SK-N-MC (cell line): ENCODE data around the gene CPAMD8.

Experiments used
- DNase-seq: peaks from one replicate; pipeline ENCODE4 v3.0.0-alpha.2; 2011; ENCODE audit warnings: low read depth, low spot score
- H3K27ac ChIP-seq: fragments of 200-600 bp; sonication (generic); 2 replicates; pipeline ENCODE4 v1.5.1; 2016; ENCODE audit warnings: mixed run types
- H3K36me3 ChIP-seq: fragments of 200-600 bp; sonication (generic); 2 replicates; pipeline ENCODE4 v1.6.1; 2017; ENCODE audit warnings: antibody characterized with exemption, low read length, mixed read lengths; ENCODE audit not compliant: insufficient read depth
- H3K4me3 ChIP-seq: fragments of 200-600 bp; sonication (generic); 2 replicates; pipeline ENCODE4 v1.5.1; 2016
- H3K9ac ChIP-seq: fragments of 200-600 bp; sonication (generic); 2 replicates; pipeline ENCODE4 v1.8.0; 2017; ENCODE audit warnings: mixed run types, mixed read lengths; ENCODE audit not compliant: insufficient read length
- H3K9me3 ChIP-seq: fragments of 200-600 bp; sonication (generic); 2 replicates; pipeline ENCODE4 v1.6.1; 2017; ENCODE audit warnings: low read depth, mild to moderate bottlenecking, antibody characterized with exemption, low read length, moderate library complexity, mixed read lengths
- EZH2 ChIP-seq: fragments of 200-600 bp; sonication (generic); IDR thresholded peaks from one replicate; pipeline ENCODE4 v1.6.1; 2017; ENCODE audit warnings: antibody characterized with exemption
- FOXP2 ChIP-seq: optimal IDR thresholded peaks from 2 replicates; pipeline ENCODE3; 2011; ENCODE audit warnings: mild to moderate bottlenecking, moderate library complexity; ENCODE audit not compliant: insufficient read depth; ENCODE audit errors: extremely low read length, control extremely low read depth
- POLR2AphosphoS5 ChIP-seq: IDR thresholded peaks from 2 replicates; pipeline ENCODE4 v1.6.1; 2012; ENCODE audit warnings: mild to moderate bottlenecking, low read depth, low read length, borderline replicate concordance

CPAMD8 gene

DNA sequence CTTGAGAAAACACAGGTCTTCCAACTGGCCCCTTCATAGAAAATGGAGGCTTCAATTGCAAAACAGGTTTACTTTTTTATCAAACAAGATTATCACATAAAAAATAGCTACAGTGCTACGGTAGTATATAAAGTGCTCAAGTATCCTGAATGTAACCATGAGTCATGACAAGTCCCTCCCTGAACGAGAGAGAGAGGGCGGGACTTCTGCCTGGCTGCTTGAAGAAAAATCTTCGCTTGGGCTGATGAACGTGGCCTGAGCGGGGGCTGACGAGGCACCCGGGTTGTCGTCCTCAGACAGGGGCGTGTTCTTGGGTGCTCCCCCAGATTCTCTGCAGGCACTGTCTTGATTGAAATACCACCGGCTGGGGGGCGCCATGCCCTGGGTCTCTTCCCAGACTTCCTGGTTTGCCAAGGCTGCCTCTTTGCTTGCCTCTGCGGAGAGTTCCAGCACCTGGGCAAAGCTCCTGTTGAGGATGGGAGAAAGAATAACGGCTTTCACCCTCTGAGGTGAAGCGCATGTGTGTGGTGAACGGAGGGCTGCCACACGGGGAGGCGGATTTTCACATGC is 23.2 kb upstream of the CPAMD8 start:
- DNase-seq = no peak
- H3K27ac ChIP-seq = no peak overlapping the region
- H3K9ac ChIP-seq = no peak overlapping the region
- H3K36me3 ChIP-seq = peaks cover 34% of the 10 kb centered on the region
- no peaks in the 10 kb centered on the region for H3K9me3 ChIP-seq
- TF ChIP-seq POLR2AphosphoS5 = no peak
- TF ChIP-seq EZH2 = no peak
- no peak for TF ChIP-seq FOXP2
- H3K4me3 ChIP-seq = no peak overlapping the region

DNA sequence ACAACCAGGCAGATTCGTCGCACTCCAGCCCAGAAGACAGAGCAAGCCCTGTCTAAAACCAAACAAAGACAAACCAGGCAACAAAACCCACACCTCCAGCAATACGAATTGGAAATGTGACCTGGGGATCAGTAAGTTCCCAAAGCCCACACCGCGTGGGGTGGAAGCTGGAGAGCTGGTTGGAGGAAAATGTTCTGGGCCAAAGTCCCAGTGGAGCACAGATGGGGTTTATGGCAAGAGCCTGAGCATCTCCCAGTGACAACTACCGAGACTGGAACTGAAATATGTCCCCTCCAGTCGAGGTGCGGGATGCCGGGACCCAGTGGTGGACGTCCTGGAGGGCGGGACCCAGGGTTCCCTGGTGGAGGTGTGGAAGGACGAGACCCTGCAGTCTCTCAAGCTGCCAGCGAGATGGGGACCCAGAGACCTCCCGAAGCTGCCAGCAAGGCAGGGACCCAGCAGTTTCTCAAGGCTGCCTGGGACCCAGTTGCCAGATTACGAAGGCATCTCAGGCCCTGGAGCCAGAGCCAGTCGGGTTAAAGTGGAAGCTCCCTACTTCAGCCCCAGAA is 22.4 kb upstream of the CPAMD8 start:
- Histone ChIP-seq H3K9me3 (no peaks in the 10 kb centered on the region), H3K27ac (no peak overlapping the region), H3K4me3 (no peak overlapping the region), H3K36me3 (peaks cover 34% of the 10 kb centered on the region), H3K9ac (no peak overlapping the region)
- no peak for DNase-seq
- TF ChIP-seq EZH2 = no peak
- TF ChIP-seq POLR2AphosphoS5 = no peak
- TF ChIP-seq FOXP2 = no peak

DNA sequence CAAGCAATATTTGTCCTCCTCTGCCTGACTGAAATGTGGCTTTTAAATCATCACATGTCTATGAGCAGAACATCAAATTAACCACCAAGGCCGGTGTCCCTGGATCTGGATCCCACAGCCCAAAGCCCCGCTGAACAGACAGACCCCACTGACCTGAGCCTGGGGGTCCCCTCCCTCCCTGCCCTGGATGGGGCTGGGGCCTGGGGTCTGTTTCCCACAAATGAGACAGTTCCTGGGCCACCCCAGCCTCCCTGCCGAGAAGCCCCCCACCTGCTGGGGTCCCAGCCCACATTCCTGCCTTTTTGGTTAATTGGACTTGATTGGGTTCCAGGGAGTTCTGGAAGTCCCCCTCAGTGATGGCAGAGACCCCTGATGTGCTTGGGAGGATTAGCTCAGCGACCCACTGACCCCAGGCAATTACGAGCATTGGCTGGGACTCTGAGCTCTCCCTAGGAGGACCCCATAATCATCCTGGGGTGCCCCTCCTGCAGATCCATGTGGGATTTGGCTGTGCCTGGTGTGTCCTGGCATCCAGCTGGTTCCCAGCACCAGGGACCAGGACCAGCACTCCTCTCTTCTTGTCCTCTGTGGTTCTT is 19.4 kb upstream of the CPAMD8 start:
- no peak for TF ChIP-seq FOXP2
- no peak for TF ChIP-seq EZH2
- no peak for TF ChIP-seq POLR2AphosphoS5
- H3K36me3 ChIP-seq = peaks cover 14% of the 10 kb centered on the region; the same call in 1 of the 2 replicates
- no peak overlapping the region for H3K27ac ChIP-seq
- H3K4me3 ChIP-seq = no peak overlapping the region
- no peak overlapping the region for H3K9ac ChIP-seq
- H3K9me3 ChIP-seq = no peaks in the 10 kb centered on the region
- DNase-seq = no peak

DNA sequence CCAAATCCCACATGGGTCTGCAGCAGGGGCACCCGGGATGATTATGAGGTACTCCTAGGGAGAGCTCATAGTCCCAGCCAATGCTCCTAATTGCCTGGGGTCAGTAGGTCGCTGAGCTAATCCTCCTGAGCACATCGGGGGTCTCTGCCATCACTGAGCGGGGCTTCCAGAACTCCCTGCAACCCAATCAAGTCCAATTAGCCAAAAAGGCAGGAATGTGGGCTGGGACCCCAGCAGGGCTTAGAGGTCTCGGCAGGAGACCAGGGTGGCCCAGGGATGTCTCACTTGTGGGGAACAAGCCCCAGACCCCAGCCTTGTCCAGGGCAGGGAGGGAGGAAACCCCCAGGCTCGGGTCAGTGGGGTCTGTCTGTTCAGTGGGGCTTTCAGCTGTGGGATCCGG is 17.1 kb upstream of the CPAMD8 start:
- Histone ChIP-seq H3K36me3 (no peaks in the 10 kb centered on the region; the same call in 1 of the 2 replicates), H3K27ac (no peak overlapping the region), H3K9me3 (no peaks in the 10 kb centered on the region), H3K9ac (no peak overlapping the region), H3K4me3 (no peak overlapping the region)
- no peak for TF ChIP-seq FOXP2
- DNase-seq = no peak

DNA sequence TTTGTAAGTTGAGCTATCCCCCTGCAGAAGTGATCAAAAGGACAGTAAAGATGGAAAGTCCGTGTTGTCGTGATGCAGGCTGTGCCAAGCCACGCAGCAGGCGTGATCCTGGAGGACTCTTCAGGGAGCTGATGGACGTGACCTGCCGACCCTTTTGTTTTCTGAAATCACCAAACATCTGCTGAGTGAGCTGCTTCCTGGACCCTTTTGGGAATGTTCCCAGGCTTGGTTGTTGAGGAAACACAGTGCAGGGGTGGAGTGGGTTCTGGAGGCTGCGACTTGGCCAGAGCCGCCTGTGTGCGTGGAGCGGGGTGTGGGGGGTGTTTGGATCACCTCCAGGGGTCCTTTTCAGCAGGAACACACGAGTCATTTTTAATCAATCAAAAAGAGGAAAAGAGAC is 15.4 kb upstream of the CPAMD8 start:
- Histone ChIP-seq H3K9me3 (no peaks in the 10 kb centered on the region), H3K9ac (no peak overlapping the region), H3K27ac (no peak overlapping the region), H3K4me3 (no peak overlapping the region), H3K36me3 (no peaks in the 10 kb centered on the region)
- no peak for DNase-seq
- TF ChIP-seq FOXP2 (no peak), EZH2 (no peak), POLR2AphosphoS5 (no peak)

DNA sequence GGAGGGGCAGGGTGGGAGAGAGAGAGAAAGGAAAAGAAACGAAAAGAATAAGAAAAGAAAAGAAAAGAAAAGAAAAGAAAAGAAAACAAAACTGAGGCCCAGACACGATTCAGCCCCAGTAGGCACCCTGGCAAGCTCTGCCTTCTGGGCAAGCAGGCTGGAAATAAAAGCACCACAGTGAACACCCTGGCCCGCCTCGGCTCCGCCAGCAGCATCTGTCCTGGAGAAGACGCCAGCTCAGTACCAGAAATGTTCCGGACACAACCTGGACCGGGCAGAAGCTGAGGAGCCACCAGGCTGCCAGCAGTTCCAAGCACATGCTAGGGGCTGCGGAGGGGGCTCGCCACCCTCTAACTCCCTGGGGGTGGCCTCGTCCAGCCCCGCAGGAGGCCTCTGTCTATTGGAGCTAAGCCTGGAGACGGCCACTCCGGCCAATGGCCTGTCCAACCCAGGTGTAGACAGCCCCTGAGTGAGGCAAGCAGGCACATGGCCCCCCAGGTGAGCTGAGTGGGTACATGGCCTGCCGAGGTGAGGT is 11.4 kb upstream of the CPAMD8 start:
- H3K9me3 ChIP-seq = no peaks in the 10 kb centered on the region
- no peaks in the 10 kb centered on the region for H3K36me3 ChIP-seq
- no peak overlapping the region for H3K9ac ChIP-seq
- no peak overlapping the region for H3K27ac ChIP-seq
- no peak overlapping the region for H3K4me3 ChIP-seq
- no peak for TF ChIP-seq POLR2AphosphoS5
- no peak for TF ChIP-seq FOXP2
- no peak for TF ChIP-seq EZH2
- no peak for DNase-seq

DNA sequence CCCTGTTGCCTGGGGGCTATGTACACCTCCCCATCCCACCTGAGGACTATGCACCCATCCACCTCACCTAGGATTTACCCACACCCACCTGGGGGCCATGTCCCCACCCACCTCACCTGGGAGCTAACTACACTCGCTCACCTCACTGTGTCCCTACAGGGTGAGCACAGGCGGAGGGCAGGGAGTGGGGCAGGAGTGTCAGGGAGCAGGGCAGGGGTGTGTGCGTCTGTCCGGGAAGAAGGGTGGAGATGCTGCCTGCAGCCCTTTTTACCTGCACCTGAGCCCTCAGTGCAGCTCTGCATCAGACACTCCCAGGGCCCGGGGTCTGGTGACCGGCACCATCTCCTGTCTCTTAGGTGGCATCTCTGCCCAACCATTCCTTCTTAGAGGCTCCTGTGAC is 10.6 kb upstream of the CPAMD8 start:
- H3K9me3 ChIP-seq = no peaks in the 10 kb centered on the region

DNA sequence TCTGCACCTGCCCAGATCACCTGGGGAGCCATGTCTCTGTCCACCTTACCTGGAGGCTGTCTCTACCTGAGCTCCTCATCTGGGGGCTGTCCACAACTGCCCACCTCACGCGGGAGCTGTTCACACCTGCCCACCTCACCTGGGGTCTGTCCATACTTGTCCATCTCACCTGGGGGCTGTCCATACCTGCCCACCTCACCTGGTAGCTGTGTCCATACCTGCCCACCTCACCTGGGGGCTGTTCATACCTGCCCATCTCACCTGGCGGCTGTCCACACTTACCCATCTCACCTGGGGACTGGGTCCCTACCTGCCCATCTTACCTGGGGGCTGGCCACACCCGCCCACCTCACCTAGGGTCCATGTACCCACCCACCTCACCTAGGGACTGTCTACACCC is 10.0 kb upstream of the CPAMD8 start:
- H3K4me3 ChIP-seq = no peak overlapping the region
- no peaks in the 10 kb centered on the region for H3K36me3 ChIP-seq
- H3K27ac ChIP-seq = no peak overlapping the region
- no peak overlapping the region for H3K9ac ChIP-seq
- no peak for DNase-seq
- no peak for TF ChIP-seq FOXP2
- no peak for TF ChIP-seq EZH2
- no peak for TF ChIP-seq POLR2AphosphoS5
- H3K9me3 ChIP-seq = no peaks in the 10 kb centered on the region

More for the DNA sequence above, 10.6 kb upstream of the CPAMD8 start:
- TF ChIP-seq EZH2 (no peak), POLR2AphosphoS5 (no peak), FOXP2 (no peak)
- Histone ChIP-seq H3K4me3 (no peak overlapping the region), H3K27ac (no peak overlapping the region), H3K9ac (no peak overlapping the region), H3K36me3 (no peaks in the 10 kb centered on the region)
- DNase-seq = no peak

DNA sequence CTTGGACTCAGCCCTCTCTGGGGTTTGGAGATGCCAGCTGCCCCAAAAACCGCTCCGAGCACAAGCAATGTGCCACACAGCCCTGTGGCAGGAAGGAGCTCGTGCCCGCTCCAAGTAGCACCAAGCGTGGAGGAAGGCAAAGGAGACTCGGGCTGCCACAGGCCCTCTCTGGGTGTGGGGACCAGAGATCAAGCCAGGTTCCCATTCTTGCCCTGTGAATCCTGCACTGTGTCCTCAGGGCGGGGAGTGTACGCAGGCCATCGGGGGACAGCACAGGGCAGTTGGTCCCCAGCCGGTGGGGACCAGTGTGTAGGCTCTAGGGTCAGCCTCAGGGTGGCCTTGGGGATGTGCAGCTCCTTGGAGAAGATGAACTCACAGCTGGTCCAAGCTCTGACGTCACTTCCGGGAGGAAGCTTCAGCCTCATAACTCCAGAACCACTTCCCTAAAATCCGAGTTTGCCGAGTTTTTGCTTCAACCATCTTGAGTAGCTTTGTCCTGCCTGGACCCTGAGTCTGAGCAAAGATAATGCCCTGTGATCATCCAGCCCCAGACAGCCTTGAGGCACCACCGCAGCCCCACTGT is 9.3 kb upstream of the CPAMD8 start:
- TF ChIP-seq FOXP2 = no peak
- TF ChIP-seq EZH2 = no peak
- TF ChIP-seq POLR2AphosphoS5 = no peak
- no peak for DNase-seq
- Histone ChIP-seq H3K9ac (no peak overlapping the region), H3K36me3 (no peaks in the 10 kb centered on the region), H3K4me3 (no peak overlapping the region), H3K27ac (no peak overlapping the region), H3K9me3 (no peaks in the 10 kb centered on the region)

DNA sequence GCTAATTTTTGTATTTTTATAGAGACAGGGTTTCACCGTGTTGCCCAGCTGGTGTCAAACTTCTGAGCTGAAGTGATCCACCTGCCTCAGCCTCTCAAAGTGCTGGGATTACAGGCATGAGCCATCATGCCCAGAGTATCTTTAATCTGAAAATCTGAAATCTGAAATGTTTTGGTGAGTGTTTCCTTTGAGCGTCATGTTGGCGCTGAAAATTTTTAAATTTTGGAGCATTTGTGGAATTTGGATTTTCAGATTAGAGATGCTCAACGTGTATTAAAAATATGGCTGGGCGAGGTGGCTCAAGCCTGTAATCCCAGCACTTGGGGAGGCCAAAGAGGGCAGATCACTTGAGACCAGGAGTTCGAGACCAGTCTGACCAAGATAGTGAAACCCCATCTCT is 5.1 kb upstream of the CPAMD8 start:
- Histone ChIP-seq H3K4me3 (no peak overlapping the region), H3K36me3 (no peaks in the 10 kb centered on the region), H3K27ac (no peak overlapping the region), H3K9ac (no peak overlapping the region), H3K9me3 (no peaks in the 10 kb centered on the region)
- no peak for DNase-seq
- TF ChIP-seq POLR2AphosphoS5 (no peak), EZH2 (no peak), FOXP2 (no peak)
